Endodermal cell (in vitro differentiated cells): ENCODE data around the gene LCN2. TPM values are rescaled to one million over a fixed set of nuclear protein-coding genes. Genes with fewer than 3 reads are reported as not detected.
A peak's percentile ranks its signal among the peaks of the same experiment; 100 is the strongest.

Experiments used
- DNase-seq: peaks from one replicate; pipeline ENCODE4 v3.0.0-alpha.2; 2017
- H3K27ac ChIP-seq: 2 replicates; pipeline ENCODE4 v1.5.1; 2013; ENCODE audit warnings: mild to moderate bottlenecking, low read depth, low read length, moderate library complexity
- H3K27me3 ChIP-seq: 2 replicates; pipeline ENCODE4 v1.6.1; 2013; ENCODE audit warnings: mild to moderate bottlenecking, low read length, moderate library complexity; ENCODE audit not compliant: insufficient read depth, control insufficient read depth, poor library complexity, severe bottlenecking
- H3K36me3 ChIP-seq: 2 replicates; pipeline ENCODE4 v1.7.0; 2013; ENCODE audit warnings: mild to moderate bottlenecking, low read length, moderate library complexity; ENCODE audit not compliant: control insufficient read depth, insufficient read depth
- H3K4me1 ChIP-seq: one replicate; pipeline ENCODE4 v1.7.0; 2013; ENCODE audit warnings: low read length; ENCODE audit not compliant: control insufficient read depth, insufficient read depth
- H3K4me3 ChIP-seq: 2 replicates; pipeline ENCODE4 v1.5.1; 2013; ENCODE audit warnings: mild to moderate bottlenecking, low read length, moderate library complexity
- H3K9ac ChIP-seq: 2 replicates; pipeline ENCODE4 v1.6.1; 2013; ENCODE audit warnings: mild to moderate bottlenecking, low read length, moderate library complexity; ENCODE audit not compliant: poor library complexity, severe bottlenecking; ENCODE audit errors: extremely low read depth
- H3K9me3 ChIP-seq: 2 replicates; pipeline ENCODE4 v1.6.1; 2013; ENCODE audit warnings: mild to moderate bottlenecking, low read length, moderate library complexity; ENCODE audit not compliant: control insufficient read depth
- H3K27ac Mint-ChIP-seq: 2 replicates; pipeline ENCODE4 v1.8.0; 2020; ENCODE audit warnings: mixed read lengths
- H3K27me3 Mint-ChIP-seq: 2 replicates; pipeline ENCODE4 v1.8.0; 2021; ENCODE audit warnings: mild to moderate bottlenecking, mixed read lengths; ENCODE audit not compliant: insufficient read depth
- H3K36me3 Mint-ChIP-seq: 2 replicates; pipeline ENCODE4 v1.8.0; 2020; ENCODE audit warnings: low read depth, mixed read lengths
- H3K4me1 Mint-ChIP-seq: 2 replicates; pipeline ENCODE4 v1.8.0; 2020; ENCODE audit warnings: mixed read lengths
- H3K4me3 Mint-ChIP-seq: 2 replicates; pipeline ENCODE4 v1.8.0; 2020; ENCODE audit warnings: mild to moderate bottlenecking, moderate library complexity, mixed read lengths
- H3K9me3 Mint-ChIP-seq: 2 replicates; pipeline ENCODE4 v1.8.0; 2020; ENCODE audit warnings: mild to moderate bottlenecking, mixed read lengths
- WGBS, 2 experiments: methylation state at CpG; one replicate each; pipeline versions ENCODE4 v1.1.5 to v1.1.7; 2013; ENCODE audit warnings: missing lambda C conversion rate in 2 of 2, mixed read lengths in 1 of 2; ENCODE audit not compliant: insufficient coverage in 1 of 2, insufficient read length in 1 of 2; 5-methylcytosine and 5-hydroxymethylcytosine counted together
- total RNA-seq, 2 donors: library from RNA; stranded (reverse); fragmentation: NEBNext Ultra II Directional in 1 of 2; extraction: Animal tissue kit (Norgen Biotek cat#: 25700) in 1 of 2; gene quantifications; 2 replicates in 1 of 2; 3 replicates in 1 of 2; pipeline ENCODE4 v1.2.1, GENCODE V29; 2021
- TF ChIP-seq, protein P1 (sequence below): fragments of 200-600 bp; sonication (generic); conservative IDR thresholded peaks from 2 replicates; pipeline ENCODE4 v1.5.0; 2021; ENCODE audit warnings: antibody characterized with exemption, mild to moderate bottlenecking

LCN2 gene
- total RNA-seq, 2 donors from 2014 or later = not detected

- H3K36me3 ChIP-seq = peaks cover 21% of the 10 kb centered on the region
- peak overlapping the region; percentile 95 for H3K4me3 ChIP-seq
- peaks cover 21% of the 10 kb centered on the region for H3K36me3 Mint-ChIP-seq
- no peaks in the 10 kb centered on the region for H3K4me1 ChIP-seq
- peaks cover 14% of the 10 kb centered on the region for H3K9me3 Mint-ChIP-seq
- H3K27me3 ChIP-seq = no peaks in the 10 kb centered on the region
- H3K27ac Mint-ChIP-seq = no peak overlapping the region
- TF ChIP-seq, protein P1, sequence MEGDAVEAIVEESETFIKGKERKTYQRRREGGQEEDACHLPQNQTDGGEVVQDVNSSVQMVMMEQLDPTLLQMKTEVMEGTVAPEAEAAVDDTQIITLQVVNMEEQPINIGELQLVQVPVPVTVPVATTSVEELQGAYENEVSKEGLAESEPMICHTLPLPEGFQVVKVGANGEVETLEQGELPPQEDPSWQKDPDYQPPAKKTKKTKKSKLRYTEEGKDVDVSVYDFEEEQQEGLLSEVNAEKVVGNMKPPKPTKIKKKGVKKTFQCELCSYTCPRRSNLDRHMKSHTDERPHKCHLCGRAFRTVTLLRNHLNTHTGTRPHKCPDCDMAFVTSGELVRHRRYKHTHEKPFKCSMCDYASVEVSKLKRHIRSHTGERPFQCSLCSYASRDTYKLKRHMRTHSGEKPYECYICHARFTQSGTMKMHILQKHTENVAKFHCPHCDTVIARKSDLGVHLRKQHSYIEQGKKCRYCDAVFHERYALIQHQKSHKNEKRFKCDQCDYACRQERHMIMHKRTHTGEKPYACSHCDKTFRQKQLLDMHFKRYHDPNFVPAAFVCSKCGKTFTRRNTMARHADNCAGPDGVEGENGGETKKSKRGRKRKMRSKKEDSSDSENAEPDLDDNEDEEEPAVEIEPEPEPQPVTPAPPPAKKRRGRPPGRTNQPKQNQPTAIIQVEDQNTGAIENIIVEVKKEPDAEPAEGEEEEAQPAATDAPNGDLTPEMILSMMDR = no peak
- H3K27ac ChIP-seq = no peak overlapping the region
- 89 to 91% methylated on average over 7 to 10 of the region's 10 CpGs for WGBS, 2 experiments
- peaks cover 7% of the 10 kb centered on the region for H3K4me1 Mint-ChIP-seq
- peaks cover 14% of the 10 kb centered on the region for H3K27me3 Mint-ChIP-seq
- no peak for DNase-seq
- H3K4me3 Mint-ChIP-seq = peak overlapping the region; percentile 91
- no peak overlapping the region for H3K9ac ChIP-seq
- no peaks in the 10 kb centered on the region for H3K9me3 ChIP-seq
These were observed 23.5 kb upstream of the LCN2 start for GRCh38 chr9:128125580-128126354.

DNA sequence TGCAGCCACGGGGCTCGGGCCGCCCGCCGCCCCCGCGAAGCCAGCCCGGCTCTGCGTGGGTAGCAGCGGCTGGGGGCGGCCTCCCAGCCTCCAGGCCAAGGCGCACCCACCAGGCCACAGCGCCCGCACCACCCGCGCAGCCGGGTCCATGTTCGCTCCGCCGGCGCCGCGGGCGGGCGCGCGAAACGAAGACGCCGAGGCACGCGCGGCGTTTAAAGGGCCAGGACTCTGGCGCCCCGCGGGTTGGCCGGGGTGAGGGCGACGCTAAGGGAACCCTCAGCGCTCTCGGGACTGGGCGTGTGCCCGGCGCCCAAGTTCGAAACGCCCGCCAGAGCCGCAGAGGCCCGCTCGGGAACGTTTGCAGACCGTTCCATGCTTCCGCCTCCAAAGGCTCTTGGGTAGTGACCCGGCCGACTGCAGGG is 21.7 kb upstream of the LCN2 start, which contains the start of gene PTGES2:
Gene PTGES2 (minus strand): TSS at position 162 of the 422 bp plus-strand sequence. CDS start 12 bp downstream, at position 150.
- Mint-ChIP-seq H3K36me3 (peaks cover 21% of the 10 kb centered on the region), H3K4me1 (peaks cover 12% of the 10 kb centered on the region), H3K27me3 (peaks cover 27% of the 10 kb centered on the region), H3K9me3 (peaks cover 14% of the 10 kb centered on the region), H3K27ac (peak within 1 kb of the TSS; percentile 99), H3K4me3 (peak within 1 kb of the TSS; percentile 91)
- DNase-seq = peak; percentile 88
- Histone ChIP-seq H3K36me3 (peaks cover 13% of the 10 kb centered on the region), H3K4me1 (no peaks in the 10 kb centered on the region), H3K9ac (peak within 1 kb of the TSS; percentile 89), H3K4me3 (peak within 1 kb of the TSS; percentile 95), H3K27ac (peak within 1 kb of the TSS; percentile 90), H3K9me3 (no peaks in the 10 kb centered on the region), H3K27me3 (no peaks in the 10 kb centered on the region)
- 0% methylated on average over 25 to 56 of the region's 56 CpGs for WGBS, 2 experiments
- TF ChIP-seq, protein P1 = no peak

DNA sequence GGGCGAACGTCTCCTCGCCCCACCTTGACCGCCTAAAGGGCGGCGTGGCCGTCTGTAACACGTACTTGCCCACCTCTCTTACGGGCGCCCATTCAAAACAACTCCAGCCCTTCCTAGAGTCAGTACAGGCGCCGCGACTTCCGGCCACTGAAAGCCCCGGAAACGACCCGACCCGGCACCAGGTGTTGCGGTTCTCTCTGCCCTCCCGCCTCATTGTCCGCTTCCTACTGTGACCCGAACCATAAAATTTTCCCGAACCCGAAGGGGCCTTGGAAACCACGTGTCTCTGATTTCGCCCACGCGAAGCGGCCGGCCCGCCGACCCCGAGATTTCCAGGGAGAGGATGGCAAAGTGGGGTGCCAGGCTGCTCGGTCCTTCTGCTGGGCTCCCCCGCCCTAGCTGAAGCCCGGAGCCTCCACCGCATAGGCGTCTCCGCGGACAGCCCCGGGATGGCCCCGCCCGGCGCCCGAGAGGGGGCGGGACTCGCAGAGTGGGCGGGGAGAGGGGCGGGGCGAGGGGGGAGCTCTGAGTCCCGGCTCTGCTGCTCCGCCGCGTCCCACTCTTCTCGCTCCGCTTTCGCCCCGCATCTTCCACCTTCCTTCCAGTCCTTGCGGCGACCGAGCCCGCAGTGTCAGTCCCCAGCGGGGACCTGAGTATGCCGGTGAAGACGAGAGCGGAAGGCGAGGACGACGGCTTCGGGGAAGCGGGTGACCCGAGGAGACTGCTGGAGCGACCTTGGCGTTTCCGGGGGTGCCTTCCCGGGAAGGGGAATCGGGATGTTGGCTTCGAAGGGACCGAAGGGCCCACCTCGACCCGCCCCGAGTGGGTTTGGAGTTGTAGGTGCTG is 21.0 kb upstream of the LCN2 start:
- H3K4me1 Mint-ChIP-seq = peaks cover 13% of the 10 kb centered on the region
- peaks cover 4% of the 10 kb centered on the region for H3K27me3 ChIP-seq
- 1 to 2% methylated on average over 38 to 81 of the region's 82 CpGs for WGBS, 2 experiments
- H3K4me1 ChIP-seq = no peaks in the 10 kb centered on the region
- peaks cover under 1% of the 10 kb centered on the region for H3K9me3 ChIP-seq
- peaks cover 14% of the 10 kb centered on the region for H3K9me3 Mint-ChIP-seq
- H3K36me3 ChIP-seq = peaks cover 10% of the 10 kb centered on the region
- H3K27ac ChIP-seq = peak overlapping the region; percentile 90
- peak overlapping the region; percentile 89 for H3K9ac ChIP-seq
- peak overlapping the region; percentile 91 for H3K4me3 Mint-ChIP-seq
- H3K36me3 Mint-ChIP-seq = peaks cover 17% of the 10 kb centered on the region
- H3K27ac Mint-ChIP-seq = peak overlapping the region; percentile 99
- peak overlapping the region; percentile 95 for H3K4me3 ChIP-seq
- peak; percentile 94 for DNase-seq
- TF ChIP-seq, protein P1 = no peak
- H3K27me3 Mint-ChIP-seq = peaks cover 33% of the 10 kb centered on the region
